Activated T-cell treated with anti-CD3 and anti-CD28 coated beads, Interleukin-2, amount 50 U/mL, for 1 hour (primary cell): ENCODE measurements around the gene PIH1D1.
"Not testable (repeated sequence)": the region's sequence is repeated elsewhere in the genome, so short reads cannot be mapped to it uniquely, and the experiment has no call there.

Experiments used
- DNase-seq: peaks from one replicate; pipeline ENCODE4 v3.0.0-alpha.2; 2020

The PIH1D1 gene

DNA sequence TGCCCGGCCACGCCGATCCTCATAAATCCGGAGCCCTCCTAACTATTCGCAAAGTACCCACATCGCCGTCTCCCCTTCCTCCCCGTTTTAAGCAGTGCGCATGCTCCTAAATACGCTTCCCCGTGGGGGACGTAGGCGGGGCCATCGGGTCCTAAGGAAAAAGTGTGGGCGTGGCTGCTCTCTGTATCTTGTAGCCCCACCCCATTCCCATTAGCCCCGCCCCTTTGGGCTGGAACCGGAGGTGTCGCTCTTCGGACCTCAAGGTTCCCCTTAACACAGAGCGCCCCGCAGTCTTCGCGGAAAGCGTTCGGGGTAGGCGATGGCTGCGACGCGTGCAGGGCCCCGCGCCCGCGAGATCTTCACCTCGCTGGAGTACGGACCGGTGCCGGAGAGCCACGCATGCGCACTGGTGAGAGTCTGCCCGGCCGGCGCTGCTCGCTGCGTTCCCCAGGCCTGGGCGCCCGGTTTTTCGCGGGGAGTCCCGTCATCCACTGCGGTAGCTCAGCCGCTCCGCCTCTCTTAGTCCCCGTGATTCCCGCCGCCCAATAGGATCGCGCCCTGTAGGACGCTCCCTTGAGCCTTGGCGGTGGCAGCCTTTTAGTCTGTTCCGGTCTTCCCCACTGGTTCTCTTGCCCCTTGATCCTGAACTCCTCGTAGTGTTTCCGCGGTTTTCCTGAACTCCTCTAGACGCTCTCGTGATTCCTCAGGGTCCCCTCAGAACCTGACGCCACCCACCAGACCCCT lies 1.6 kb upstream of the PIH1D1 start, which contains the start of gene ALDH16A1:
Gene ALDH16A1 (plus strand): TSS at position 213 of the 744 bp plus-strand sequence. CDS start 107 bp downstream, at position 320.
- DNase-seq: peak; percentile 97

DNA sequence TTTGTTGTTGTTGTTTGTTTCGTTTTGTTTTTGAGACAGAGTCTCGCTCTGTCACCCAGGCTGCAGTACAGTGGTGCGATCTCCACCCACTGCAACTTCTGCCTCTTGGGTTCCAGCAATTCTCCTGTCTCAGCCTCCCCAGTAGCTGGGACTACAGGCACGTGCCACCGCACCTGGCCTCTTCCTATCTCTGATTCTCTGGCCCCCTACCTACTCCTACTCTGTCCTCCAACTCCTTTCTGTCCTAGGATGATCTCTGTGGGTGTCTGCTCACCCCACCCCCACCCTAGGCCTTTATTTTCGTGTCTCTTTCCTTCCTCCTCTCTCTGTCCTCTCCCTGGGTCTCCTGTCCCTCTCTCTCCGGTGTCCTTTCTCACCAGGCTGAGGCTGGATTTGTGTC lies 1.2 kb downstream of the PIH1D1 start:
- DNase-seq: no peak

DNA sequence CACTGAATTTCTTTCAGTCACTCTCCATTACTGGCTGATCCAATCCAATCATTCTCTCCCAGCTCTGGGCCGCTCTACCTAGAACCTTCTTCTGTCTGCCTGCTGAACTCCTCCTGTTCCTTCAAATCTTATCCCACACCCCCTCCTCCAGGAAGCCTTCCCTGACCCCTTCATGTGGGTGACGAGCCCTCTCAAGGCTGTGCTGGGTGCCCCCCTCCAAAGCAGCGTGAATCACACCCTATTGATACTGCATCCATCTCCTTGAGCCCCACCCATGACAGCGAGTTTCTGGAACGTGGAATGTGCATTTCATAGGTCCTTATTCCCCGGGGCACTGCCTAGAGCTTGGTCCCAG lies 3.2 kb downstream of the PIH1D1 start:
- no peak for DNase-seq

DNA sequence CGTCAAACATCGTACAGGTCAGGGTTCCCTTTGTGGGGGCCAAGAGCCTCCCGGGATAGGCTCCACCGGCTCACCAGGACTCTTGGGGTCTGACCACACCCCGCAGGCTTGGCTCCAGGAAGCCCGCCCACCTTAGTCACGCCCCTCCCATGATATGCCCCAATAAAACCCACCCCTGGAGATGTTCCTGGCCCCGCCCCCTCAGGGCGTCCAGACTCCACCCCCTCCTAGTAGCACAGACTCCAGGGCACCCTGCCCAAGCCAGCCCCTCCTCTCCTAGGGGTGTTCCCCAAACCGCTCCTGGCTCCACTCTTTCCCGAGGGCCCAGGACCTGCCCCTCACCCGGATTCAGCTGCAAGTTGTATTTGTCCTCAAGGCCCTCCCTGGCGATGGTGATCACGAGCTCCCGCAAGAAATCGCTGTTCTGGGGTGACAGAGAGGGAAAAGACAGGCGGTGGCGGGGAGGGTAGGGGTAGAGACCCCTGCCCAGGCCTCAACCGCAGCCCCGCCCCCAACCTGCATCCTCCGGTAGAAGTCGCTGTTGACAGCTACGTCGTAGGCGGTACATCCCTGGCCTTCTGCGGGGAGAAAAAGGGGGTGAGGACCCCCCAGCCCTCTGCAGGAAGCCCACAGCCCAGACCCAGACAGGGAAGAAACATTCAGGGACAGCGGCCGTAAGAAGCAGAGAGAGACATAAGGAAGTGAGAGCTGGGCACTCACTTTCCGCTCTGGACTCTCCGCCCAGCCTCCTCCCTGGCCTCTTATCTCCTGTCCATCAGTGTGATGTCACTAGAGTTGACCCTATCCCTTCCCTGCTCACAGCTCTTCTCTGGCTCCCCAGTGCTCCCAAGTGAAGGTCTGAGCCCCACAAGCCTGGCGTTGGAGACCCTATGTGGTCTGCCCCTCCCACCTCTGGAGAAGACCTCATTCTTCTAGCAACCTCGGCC lies 3.9 kb downstream of the PIH1D1 start:
- no peak for DNase-seq

DNA sequence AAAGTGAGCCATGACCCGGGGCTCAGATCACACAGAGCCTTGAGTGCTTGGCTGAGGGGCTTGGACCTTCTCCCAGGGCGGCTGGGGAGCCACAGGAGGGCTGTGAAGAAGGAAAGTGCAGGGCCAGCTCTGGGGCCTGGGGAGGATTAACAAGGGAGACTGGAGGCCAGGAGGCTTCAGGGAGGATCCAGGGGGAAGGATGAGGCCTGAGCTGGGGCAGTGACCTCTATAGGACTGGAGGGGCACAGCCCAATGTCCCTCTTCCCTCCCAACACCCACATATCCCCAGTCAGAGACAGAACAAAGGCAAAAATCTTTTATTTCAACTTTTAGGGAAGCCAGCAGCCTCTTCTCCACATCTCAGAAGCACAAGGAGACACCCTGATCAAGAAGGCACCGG lies 5.6 kb downstream of the PIH1D1 start:
- no peak for DNase-seq

DNA sequence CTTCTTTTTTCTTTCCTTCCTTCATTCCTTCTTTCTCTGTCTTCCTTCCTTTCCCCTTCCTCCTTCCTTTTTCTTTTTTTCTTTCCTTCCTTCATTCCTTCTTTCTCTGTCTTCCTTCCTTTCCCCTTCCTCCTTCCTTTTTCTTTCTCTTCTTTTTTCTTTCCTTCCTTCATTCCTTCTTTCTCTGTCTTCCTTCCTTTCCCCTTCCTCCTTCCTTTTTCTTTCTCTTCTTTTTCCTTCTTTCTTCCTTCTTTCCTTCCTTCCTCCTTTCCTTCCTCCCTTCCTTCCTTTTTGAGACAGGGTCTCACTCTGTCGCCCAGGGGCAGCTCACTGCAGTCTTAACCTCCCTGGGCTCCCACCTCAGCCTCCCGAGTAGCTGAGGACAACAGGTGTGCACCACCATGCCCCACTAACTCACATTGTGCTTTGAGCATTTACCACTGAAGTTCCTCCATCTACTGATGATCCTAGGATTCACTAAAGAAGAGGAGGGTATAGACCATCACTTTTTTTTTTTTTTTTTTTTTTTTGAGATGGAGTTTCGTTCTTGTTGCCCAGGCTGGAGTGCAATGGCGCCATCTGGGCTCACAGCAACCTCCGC lies 7.4 kb downstream of the PIH1D1 start:
- DNase-seq: not testable (repeated sequence)

DNA sequence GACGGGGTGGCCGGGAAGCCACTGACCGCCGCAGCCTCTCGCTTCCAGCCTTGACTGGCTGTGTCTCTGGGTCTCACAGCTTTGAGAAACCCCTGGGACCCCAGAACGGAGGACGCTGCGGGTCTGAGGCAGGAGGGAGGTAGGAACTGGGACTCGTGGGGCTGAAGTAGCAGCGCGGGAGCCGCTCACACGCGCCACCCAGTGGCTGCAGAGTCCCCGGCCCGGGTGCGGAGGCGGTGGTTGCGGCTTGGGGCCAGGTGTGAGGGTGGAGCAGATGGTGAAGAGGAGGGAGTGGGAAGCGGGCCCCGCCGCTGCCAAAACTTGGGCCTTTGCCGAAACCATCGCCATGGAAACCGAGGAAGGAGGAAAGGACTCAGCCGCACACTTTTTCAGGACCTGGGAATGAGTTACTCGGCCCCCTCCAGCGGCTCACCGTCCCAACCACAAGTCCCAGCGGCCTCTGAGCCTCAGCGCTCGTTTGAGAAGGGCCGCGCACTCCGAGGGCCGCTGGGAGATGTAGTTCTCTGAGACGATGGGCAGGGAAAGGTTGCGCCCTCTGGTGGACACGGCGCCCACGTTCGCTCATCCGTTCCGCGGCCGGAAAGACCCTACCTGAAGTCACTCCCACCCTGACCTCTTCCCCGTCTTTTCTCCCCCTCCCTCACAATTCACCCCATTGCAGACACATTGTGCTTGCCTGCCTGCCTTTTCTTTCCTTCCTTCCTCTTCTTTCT lies 8.1 kb downstream of the PIH1D1 start:
- DNase-seq: peak; percentile 96

DNA sequence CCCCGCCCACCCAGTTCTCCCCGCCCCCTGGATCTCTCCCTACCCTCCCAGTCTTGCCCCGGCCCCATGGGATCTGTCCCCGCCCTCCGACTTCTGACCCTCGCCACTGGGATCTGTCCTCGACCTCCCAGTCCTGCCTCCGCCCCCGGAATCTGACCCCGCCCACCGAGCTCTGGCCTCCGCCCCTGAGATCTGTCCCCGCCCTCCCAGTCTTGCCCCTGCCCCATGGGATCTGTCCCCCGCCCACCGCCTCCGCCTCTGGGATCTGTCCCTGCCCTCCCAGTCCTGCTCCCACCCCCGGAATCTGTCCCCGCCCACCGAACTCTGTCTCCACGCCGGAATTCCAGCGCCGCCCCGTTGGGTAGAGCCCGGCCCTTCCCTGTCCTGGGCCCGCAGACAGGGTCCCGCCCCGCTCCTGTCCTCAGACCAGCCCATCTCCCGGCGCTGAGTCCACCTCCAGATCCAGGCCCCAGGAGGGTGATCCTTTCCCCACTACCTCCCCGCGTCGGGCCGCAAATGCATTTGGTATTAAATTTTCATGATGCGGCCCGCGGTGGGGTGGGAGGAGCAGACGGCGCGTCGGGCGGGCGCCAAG lies 8.7 kb downstream of the PIH1D1 start:
- DNase-seq: peak; percentile 53

DNA sequence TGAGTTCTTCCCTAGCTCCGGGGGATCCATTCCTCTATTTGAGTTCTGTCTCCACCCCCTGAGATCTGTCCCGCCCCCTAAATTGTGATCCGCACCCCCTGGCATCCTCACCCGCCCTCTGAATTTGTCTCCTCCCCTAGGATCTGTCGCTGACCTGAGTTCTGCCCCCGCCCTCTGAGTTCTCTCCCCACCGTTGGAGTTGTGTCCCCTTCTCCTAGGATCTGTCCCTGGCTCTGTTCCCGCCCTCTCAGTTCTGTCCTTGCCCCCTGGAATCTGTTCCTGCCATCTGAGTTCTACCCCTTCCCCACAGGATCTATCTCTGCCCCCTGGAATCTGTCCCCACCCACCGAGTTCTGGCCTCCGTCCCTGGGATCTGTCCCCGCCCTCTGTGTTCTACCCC lies 9.3 kb downstream of the PIH1D1 start:
- DNase-seq: no peak

DNA sequence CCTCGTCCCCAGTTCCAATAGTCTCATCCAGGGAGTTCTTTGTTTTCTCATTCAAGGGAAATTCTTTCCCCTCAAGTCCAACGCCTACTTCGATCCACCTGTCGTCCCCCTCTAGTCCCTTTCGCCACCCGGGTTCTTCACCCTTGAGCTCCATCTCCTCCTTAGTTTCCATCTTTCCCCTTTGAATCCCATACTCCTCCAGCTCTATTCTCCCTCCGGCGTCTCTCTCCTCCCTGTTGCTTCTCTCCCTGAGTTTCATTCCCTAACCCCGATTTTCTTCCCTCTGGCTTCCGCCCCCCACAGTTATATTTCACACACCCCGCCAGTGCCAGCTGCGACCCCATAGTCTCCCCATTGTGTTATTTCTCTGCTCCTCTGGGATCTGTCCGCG lies 9.7 kb downstream of the PIH1D1 start:
- no peak for DNase-seq

DNA sequence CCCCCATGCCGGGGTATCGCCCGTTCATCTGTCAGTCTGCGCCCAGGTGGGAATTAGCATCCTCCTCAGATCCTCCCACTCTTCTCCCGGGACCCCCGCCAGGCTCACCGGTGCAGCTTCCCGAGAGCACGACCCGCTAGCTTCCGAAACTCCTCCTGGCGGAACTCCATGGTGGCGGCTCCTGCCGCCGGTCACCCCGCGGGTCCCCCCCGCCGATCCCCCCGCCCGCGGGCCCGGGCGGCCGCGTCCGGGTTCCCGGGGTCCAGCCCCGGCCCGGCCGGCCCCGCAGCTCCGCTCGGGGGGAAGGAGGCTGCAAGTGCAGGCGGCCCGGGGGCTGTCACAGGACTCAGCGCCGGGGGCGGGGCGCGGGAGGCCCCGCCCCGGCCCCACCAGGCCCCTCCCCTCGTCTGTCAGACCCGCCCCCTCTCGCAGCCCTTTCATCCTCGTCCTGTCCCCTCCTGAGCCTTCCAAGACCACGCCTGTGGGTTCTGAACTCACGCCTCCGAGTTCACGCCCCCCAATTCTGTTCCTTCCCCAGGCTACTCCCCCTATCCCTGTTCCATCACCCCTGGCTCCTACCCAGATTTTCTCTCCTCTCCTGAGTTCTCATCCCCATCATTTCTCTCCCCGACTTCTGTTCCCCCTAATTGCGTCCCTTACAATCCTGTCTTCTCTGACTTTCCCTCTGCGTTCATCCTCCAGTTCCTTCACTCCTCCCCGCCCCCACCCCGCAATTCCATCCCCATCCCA lies 10.2 kb downstream of the PIH1D1 start, which contains the start of gene SLC17A7:
Gene SLC17A7 (minus strand): TSS at position 318 of the 750 bp plus-strand sequence. CDS start 148 bp downstream, at position 170.
- DNase-seq: peak; percentile 66

DNA sequence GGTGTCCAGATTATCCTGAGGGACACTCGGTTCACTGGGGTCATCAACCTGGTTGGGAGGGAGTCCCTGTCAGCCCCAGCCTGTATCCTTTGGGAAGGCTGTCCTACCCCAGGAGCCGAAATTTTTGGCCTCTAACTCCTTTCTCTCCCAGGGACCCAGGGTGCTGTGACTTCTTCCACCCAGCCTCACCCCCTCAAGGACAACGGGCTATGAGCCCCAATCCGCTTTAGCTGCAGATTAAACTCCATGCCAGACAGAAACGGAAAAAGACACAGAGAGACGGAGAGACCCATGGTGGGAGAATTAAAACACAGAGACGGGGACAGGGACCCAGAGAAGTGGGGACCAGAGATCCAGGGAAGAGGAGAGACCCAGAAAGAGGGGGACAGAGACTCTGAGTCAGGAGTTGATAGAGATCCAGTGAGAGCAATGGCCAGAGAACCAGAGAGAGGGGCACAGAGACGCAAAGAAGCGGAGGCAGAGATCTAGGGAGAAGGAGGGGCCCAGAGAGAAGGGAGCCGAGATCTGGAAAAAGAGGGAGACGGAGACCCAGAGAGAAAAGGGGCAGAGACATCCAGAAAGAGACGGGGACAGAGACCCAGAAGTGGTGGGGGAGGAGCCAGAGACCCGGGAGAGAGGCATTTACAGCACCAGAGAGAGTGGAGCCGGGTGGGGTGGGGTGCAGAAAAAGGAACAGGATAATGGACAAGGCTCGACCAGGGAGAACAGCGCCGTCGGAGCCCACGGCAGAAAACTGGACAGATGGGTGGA lies 11.0 kb downstream of the PIH1D1 start:
- no peak for DNase-seq

DNA sequence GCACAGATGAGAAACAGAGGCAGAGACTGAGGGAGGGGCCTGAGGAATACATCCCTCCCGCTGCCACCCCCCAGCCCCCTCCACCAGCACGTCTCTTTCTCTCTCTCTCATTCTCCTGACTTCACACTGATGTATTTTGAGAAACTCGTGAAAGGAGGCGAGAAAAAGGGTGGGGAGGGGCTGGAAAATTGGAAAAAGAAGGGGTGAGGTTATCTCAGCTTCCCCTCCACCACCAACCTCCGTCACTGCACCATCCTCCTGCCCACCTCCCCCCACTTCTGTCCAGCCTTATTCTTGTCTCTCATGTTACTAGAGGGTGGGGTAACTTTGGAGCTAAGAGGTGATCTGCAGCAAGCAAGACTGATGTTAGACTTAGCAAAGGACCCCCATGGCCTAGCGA lies 11.8 kb downstream of the PIH1D1 start:
- no peak for DNase-seq

DNA sequence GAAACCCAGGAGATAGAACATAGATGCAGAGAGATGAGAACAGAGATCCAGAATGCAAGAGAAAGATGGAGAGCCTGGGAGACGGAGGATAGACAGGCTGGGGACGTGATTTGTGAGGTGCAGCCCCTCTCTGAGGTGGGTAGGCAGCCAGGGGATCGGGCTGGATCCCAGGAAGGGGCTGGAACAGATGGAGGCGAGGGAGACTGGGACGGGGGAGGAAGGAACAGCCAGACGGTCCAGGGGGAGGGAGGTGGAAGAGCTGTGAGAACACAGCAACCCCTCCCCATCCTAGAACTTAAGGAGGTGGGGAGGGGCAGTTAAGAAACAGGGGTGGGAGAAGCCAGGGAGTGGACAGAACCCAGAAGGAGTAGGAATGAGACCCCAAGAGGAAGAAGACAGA lies 13.4 kb downstream of the PIH1D1 start:
- no peak for DNase-seq

DNA sequence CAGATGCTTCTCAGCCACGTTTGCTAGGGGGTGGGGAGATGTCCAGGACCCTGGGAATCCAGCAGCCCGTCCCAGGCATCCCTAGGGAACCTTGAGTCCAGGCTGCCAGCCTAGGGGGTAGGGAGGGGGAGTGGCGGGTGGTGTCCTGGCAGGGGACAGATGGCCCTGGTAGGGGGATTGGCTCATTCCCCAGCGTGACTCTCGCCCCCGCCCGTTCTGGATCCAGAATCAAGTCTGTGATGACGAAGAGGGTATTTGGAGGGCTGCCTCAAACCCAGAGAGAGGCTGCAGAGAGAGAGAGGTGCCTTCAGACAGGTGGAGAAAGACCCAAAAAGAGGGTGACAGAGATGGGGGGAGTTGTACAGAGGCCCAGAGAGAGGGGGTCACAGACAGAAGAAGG lies 14.4 kb downstream of the PIH1D1 start:
- DNase-seq: no peak

DNA sequence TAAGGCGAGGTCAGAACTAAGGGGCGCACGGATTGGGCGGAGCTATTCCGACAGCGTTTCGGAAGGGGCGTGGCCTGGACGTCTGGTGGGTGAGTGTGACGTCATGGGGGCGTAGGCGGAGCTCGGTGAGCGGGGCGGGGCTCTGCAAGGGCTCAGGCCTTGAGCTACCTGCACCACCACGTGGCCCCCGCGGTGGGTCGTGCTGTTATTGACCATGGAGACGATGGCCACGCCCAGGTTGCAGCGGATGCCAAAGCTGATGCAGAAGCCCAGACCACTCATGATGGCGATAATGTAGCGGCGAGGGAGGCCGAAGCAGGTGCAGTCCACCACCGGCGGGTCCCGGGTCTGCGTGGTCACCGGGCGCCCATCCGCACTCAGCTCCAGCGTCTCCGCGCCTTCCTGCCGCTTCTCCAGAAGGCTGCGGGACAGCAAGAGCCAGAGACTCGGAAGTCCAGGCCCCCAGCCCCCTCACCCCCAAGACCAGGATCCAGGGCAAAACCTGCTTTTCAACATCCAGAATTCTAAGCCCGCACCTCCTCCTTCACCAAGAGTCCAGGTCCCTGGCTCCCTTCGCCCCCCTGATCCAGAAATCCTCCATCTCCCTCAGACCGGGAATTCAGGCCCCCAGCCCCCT lies 15.1 kb downstream of the PIH1D1 start:
- DNase-seq: peak; percentile 58

DNA sequence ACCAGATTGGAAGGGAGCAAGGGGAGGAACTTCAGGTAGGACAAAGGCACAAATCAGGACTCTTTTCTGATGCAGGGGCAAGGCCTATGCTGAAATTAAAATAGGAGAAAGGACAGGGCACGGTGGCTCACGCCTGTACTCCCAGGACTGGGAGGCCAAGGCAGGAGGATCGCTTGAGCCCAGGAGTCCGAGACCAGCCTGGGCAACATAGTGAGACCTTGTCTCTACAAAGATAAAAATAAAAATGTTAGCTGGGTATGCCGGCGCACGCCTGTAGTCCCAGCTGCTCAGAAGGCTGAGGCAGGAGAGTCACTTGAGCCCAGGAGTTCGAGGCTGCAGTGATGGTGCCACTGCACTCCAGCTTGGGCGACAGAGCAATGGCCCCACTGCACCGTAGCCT lies 15.9 kb downstream of the PIH1D1 start:
- no peak for DNase-seq

DNA sequence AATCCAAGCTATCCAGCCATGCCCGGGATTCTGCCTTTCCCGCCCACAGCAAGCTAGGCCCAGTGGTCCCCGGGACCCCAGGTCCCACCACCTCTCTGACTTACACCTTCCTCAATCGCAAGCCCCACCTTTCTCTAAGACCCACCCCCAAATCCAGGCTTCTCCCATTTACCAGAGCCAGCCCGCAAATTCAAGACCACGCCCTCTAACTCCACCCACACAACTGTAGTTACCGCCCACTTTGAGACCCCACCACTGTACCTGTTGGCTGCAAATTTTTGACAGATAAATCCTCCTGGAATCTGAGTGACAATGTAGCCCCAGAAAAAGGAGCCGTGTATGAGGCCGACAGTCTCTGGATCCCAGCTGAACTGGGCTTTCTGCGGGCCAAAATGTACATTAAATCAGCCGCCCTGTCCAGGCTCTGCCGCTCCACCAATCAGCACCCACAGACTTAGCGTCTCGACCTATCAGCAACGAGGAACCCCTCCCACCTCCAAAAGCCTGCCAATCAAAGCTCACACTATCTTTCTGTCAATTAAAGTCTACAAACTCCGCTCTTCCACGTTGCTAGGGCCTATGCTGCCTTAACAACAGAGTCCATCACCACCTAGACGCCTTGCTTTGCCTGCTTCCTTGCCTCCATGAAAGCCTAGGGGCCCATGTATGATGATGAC lies 16.6 kb downstream of the PIH1D1 start:
- no peak for DNase-seq

DNA sequence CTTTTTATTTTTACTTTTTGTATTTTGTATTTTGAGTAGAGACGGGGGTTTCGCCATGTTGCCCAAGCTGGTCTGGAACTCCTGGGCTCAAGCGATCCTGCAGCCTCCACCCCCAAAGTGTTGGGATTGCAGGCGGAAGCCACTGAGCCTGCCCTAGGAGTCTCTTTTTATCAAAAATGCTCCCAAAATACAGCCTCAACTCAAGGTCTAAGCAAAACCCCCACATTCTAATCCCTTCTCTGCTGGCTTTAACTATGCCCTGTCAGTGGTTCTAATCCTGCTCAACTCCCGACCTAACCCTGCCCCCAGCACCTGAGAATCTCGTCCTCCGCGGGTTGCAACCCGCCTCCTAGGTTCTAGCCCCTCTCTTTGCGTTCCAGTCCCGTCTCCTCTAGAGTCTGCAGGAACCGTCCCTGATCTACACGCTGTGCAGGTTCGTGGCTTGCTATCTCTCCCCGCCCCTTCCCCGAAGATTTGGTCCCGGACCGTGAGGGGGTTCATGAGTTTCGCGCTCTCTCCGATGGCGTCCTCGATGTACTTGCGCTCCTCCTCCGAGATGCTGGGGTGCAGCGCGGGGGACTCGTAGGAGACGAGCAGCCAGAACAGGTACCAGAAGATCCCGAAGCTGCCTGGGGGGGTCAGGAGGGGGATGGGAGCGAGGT lies 18.2 kb downstream of the PIH1D1 start:
- DNase-seq: no peak
